ENCODE results near the gene DECR2.
A peak's percentile ranks its signal among the peaks of the same experiment; 100 is the strongest.
"Not testable (repeated sequence)": the region's sequence is repeated elsewhere in the genome, so short reads cannot be mapped to it uniquely, and the experiment has no call there.

Gene DECR2

DNA sequence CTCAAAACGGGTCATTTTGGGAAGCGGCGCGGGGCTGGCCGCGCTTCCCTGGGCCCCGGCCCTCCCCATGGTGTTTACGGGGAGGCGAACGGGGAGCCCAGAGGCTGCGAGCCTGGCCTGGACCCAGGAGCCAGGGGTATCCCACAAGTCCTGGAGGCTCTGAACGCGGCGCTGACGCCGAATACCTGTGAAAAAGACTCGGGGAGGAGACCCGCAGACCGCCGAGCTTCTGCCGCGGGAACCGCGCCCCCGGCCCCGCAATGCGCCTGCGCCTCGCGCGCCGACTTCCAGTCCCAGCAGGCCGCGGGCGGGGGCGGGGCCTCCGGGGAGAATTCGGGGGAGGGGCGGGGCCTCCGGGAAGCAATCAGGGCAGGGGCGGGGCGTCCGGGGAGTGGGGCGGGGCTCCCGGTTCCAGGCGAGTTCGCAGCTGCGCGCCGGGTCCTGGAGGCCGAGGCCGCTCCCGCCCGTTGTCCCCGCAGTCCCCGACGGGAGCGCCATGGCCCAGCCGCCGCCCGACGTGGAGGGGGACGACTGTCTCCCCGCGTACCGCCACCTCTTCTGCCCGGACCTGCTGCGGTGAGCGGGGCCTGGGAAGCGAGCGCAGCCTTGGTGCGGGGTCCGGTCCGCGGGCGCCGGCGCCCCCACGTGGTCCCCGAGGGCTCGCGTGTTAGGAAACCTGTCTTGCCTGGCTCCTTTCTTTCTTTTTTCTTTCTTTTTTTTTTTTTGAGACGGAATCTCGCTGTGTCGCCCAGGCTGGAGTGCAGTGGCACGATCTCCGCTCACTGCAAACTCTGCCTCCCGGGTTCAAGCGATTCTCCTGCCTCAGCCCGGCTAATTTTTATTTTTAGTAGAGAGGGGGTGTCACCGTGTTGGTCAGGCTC lies at the start of gene DECR2:
TSS of gene DECR2 (plus strand) at position 418 of the 881 bp plus-strand sequence. CDS start at position 497, 79 bp downstream.
- DNase-seq (ENCODE audit: low read depth in 2 of 2) = peak; percentile 95 to 97

GRCh38 chr16:352547-353403 lies 48.9 kb upstream of the DECR2 start, which contains the start of gene AXIN1:
Gene AXIN1 (minus strand): TSS chr16:352723. CDS start chr16:347025, 5,698 bp downstream.
- peak; percentile 99 to 100 for DNase-seq (ENCODE audit: low read depth in 2 of 2)

DNA sequence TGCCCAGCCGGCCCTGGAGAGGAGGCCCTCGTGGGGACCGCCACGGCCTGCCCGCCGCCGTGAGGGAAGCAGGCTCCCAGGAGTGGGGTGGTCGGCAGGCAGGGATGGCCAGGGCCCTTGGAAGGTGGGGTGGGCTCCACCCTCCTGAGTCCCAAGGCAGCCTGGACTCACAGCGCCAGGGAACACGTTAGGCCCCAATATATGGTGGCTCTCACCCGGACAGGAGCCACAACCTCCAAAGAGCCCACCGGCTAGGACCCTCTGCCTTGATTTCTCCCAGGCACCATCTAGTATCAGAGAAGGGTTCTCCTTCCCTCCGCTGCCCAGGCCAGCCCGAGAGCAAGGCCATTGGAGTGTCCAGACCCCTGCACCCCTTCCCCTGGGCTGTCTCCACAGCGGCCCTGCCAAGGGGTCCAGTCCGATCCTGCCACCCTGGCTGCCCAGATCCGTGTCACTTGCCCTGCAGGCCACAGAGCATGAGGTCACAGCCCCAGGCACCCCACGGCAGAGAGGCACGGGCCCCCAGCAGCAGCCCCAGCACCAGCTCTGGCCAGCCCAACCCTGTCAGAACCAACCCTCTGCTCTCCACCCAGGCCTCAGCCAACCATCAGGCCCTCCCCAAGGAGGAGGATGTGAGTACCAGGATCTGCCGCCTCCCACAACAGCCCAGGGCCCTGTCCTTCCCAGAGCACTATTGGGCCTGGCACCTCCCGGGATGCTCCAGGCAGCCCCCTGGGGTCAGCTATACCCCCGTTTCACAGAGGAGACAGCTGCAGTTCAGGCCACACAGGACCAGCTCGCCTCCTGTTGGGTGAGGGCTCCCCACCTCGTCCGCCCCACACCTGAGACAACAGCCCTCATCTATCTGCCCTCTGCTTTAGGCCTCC lies 48.0 kb upstream of the DECR2 start:
- DNase-seq (ENCODE audit: low read depth in 2 of 2) = no peak

DNA sequence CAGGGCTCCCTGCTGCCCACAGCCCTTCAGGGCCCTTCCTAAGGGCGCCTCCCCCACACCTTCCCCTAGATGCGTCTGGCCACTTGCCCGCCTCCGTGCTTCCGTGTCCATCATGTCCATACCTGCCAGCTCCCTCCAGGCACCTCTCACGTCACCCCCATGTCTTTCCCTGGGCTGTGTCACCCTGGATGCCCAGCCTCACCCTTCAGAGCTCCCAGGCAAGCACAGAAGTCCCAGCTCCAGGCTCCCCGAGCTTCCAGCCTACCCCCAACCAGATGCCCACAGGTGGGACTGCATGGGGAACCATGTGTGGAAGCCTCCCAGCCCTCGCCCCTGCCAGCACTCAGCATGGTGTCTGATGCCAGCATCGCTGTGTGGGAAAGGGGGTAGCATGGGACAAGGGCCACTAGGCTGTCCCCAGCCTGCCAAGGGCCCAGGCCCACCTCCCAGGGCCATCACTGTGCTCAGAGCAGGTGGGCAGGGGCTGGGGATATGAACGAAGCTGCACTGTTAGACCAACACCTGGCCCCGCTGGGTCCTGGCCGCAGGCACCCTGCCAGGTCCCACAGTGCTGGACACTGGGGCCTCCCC lies 47.3 kb upstream of the DECR2 start:
- no peak for DNase-seq (ENCODE audit: low read depth in 2 of 2)

DNA sequence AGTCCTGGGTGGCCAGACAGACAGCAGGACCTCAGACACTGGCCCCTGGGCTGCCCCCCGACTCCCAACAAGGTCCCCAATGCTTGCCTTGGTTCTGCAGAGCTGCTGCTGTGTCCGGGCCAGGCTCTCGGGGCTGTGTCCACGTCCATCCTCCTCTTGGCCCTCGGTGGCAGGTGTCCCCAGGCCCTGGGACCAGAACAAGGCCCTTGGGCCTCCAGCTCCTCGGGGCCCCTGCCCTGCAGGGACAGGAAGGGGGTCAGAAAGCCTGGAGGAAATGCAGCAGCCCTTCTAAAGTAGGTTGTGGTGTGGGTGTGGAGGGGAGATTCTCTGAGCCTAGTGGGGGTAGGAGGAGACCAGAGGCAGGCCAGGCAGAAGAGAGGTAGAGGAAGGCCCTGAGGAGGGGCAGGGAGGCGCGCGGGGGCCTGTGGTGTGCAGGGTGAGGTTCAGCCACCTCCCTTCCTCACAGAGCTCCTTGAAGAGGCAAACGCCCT lies 46.7 kb upstream of the DECR2 start:
- DNase-seq (ENCODE audit: low read depth in 2 of 2) = no peak

DNA sequence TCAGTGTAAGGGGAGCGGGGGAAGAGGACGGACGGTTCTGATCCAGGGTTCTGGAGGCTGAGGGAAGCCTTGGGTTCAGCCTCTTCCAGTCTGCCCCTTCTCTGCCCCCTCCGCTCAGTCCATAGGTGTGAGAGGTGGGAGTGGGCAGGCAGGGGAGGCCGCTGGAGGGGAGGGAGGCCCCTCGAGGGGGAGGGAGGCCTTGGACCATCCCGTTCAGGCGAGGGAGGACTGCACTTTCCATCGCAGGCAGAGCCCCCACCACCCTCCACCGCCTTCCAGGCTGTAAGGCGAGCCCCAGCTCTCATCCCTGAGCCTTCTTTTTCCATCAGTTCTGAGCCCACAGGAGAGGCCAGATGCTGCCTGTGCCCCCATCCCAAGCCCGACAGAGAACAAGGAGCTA lies 44.9 kb upstream of the DECR2 start:
- no peak for DNase-seq (ENCODE audit: low read depth in 2 of 2)

DNA sequence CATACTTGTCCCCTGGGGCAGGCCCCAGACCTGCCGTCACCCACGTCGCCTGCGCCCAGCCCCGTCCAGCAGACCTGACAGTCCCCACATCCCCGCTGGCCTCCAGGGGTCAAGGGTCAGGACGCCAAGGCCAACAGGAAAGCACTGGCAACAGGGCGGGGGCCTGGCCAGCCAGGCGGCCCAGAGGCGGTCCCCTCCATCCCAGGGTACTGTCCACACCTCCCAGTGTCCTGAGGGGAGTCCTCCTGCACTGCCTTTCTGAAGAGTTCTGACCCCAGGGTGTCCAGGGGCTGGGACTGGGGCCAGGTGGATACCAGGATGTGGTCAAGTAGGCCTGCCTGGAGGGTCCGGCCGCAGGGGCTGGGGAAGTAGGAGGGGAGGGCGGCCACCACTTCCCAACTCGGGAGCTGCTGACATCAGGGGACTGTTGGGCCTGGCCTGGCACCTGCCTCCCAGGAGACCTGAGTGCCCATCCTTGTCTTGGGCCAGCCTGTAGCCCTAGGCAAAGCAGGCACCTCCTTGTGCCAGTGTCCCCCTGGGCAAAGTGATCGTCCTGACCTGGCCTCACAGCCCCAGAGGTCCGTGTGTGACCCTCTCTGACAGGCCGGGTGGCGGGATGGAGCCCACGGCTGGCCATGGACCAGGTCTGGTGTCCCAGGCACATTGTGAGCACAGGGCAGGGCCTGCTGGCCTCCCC lies 42.5 kb upstream of the DECR2 start:
- no peak for DNase-seq (ENCODE audit: low read depth in 2 of 2)

DNA sequence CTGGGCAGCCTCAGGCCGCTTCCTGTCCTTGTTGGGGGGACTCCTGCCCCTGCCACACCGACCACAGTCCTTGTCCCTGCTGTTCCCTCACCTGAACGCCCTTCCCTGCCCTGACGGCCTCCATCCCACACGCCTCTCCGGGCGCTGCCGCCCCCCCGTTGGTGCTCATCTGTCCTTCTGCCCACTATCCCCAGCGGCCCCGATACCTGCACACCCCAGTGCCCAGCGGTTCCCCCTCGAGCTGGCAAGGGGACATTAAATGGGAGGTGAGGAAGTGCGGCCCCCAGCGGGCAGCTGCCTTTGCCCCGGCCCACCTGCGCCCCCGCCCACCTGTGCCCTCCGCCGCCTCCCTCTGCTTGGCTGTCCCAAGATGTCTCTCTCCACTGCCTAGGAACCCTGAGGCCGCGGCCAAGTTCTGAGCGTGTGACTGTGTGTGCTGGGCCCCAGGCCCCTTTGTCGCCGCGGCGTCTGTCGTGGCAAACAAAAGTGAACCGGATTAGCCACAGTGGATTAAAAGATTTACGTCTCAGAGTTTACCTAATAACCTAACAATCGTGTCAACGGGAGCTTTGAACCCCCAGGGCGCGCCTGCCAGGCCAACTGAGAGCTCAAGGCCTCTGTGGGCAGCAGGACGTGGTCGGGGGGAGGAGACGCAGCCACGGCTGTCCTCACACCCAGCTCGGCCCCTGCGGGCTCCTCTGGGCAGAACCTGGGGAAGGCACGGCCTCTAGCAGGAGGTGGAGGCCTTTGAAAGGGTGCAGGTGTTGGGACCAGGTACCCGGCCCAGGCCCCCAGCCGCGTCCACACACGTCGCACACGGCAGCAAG lies 41.6 kb upstream of the DECR2 start:
- no peak for DNase-seq (ENCODE audit: low read depth in 2 of 2)

GRCh38 chr16:360698-361336 lies 40.9 kb upstream of the DECR2 start:
- DNase-seq (ENCODE audit: low read depth in 2 of 2) = no peak

DNA sequence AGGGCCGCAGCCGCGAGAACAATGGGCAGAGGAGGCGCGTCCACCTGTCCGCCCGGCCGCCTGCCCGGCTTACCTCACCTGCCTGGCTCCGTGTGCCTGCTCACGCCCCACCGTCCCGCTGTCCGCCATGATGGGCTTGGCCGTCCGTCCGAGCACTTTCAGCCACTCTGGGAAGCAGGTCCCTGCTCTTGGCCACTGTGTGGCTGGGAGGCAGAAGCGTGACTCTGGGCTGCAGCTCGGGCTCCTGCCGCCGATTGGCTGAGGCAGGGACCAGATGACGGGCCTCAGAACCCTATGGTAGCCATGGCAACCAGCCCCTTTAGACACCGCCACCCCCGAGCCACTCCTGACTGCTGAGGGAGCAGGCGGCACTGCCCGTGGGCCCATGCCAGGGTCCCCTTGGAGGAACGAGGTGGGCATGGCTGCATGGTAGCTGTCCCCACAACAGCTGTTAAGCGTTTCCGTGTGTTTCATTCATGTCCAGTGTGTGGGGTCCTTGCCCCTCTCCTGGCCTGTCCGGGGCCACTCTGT lies 40.3 kb upstream of the DECR2 start:
- DNase-seq (ENCODE audit: low read depth in 2 of 2) = no peak

DNA sequence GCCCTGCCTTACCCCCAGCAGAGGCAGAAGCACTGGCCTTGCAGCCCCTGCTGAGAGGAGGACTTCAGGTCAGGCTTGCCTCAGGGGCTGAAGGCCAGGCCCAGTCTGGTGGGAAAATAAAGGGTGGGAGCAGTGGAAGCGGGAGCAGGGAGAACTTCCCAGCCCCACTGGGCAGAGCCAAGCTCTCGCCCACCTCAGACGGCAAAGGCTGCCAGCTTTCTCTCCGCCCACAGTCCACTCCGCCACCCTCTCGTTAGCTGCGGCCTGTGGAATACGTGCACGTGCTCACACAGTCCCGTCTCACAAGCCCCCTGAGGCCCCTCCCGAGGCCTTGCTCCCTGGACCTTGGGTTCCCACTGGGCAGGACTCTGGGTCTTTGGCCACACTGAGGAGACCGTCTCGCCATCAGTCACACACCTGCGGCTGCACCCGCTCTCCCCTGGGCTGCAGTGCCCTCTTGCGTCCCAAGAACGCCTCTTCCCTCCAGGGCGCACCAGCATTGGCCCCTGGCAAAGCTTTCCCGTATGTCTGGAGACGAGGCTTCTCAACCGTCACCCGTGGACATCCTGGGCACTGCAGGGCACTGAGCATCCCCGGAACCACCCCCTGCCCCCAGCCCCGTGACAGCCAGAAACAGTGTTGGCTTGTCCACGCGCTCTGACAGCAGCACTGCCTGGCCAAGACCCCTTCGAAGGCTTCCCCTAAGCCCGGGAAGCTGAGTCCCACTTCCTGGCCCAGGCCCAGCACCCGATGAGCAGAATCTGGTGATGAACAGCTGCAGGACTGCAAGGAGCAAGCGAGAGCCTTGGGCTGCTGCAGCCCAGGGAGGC lies 39.6 kb upstream of the DECR2 start:
- peak; percentile 56 to 61 for DNase-seq (ENCODE audit: low read depth in 2 of 2)

- not testable (repeated sequence) for DNase-seq (ENCODE audit: low read depth in 2 of 2)
Measured at GRCh38 chr16:362702-362999, 39.0 kb upstream of the DECR2 start.

GRCh38 chr16:363110-363765 lies 38.4 kb upstream of the DECR2 start:
- no peak for DNase-seq (ENCODE audit: low read depth in 2 of 2)

DNA sequence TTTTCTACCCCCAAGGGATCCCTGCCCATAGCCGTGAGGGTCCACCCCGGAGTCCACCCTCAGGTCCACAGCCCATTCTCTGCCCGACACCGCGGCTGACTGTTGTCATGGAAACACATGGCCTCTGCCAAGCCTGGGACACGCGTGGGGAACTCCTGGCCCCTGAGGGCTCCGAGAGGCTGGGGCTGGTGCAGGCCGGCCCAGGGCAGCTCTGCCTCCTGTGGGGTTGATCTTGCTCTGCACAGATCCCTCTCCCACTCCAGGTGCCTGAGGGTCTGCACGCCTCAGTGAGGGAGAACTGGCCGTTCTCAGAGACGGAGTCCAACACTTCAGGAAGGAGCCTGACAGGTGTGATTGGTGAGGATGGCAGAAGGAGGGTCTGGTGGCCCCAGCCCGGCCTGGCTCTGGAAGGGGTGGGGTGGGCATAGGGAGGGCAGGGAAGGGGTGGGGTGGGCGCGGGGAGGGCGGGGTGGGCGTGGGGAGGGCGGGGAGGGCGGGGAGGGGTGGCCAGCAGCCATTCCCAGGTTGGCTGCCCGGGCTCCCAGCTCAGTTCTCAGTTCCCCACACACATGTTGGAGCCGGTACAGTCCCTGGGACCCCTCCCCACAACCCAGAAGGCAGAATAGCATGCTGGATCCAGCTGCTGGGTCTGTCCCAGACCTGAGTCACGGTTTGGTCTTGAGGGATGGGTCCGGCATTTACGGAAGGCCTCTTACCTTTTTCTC lies 37.8 kb upstream of the DECR2 start:
- no peak for DNase-seq (ENCODE audit: low read depth in 2 of 2)

- no peak for DNase-seq (ENCODE audit: low read depth in 2 of 2)
Measured at GRCh38 chr16:364595-365491, 36.8 kb upstream of the DECR2 start.

- no peak for DNase-seq (ENCODE audit: low read depth in 2 of 2)
Measured at GRCh38 chr16:366476-366875, 35.2 kb upstream of the DECR2 start.
